RWPE2 (cell line): ENCODE data around the gene DNM1L.

ENCODE experiments used
- ATAC-seq: fragments of 200-7000 bp; cut with Tn5 transposase; 3 replicates; pipeline ENCODE4 v1.9.1; 2021; ENCODE audit warnings: low read depth
- DNase-seq: peaks from one replicate; pipeline ENCODE4 v3.0.0-alpha.2; 2020; ENCODE audit warnings: low spot score
- H3K27ac ChIP-seq: fragments of 450-650 bp; 2 replicates; pipeline ENCODE4 v1.5.1; 2017; ENCODE audit warnings: mild to moderate bottlenecking; ENCODE audit not compliant: poor library complexity, severe bottlenecking
- H3K27me3 ChIP-seq: fragments of 250-450 bp; sonication (Bioruptor Pico); 2 replicates; pipeline ENCODE4 v1.5.1; 2021; ENCODE audit warnings: mild to moderate bottlenecking, moderate library complexity; ENCODE audit not compliant: insufficient read depth, poor library complexity, severe bottlenecking
- H3K36me3 ChIP-seq: fragments of 250-450 bp; sonication (Bioruptor Pico); 2 replicates; pipeline ENCODE4 v1.5.1; 2020; ENCODE audit warnings: low read depth, mild to moderate bottlenecking, moderate library complexity
- H3K4me1 ChIP-seq: fragments of 250-450 bp; sonication (Bioruptor Pico); 2 replicates; pipeline ENCODE4 v1.5.1; 2021; ENCODE audit warnings: mild to moderate bottlenecking, moderate library complexity; ENCODE audit not compliant: insufficient read depth, poor library complexity, severe bottlenecking
- H3K4me3 ChIP-seq: fragments of 250-450 bp; sonication (Bioruptor Pico); 2 replicates; pipeline ENCODE4 v1.5.1; 2021; ENCODE audit warnings: mild to moderate bottlenecking, moderate library complexity; ENCODE audit not compliant: severe bottlenecking
- H3K9me3 ChIP-seq: fragments of 250-450 bp; sonication (Bioruptor Pico); 2 replicates; pipeline ENCODE4 v1.5.1; 2021; ENCODE audit warnings: mild to moderate bottlenecking, moderate library complexity; ENCODE audit not compliant: severe bottlenecking
- CTCF ChIP-seq: fragments of 450-650 bp; IDR thresholded peaks from one replicate; pipeline ENCODE4 v1.5.1; 2017; ENCODE audit warnings: mild to moderate bottlenecking, moderate library complexity; ENCODE audit not compliant: poor library complexity, severe bottlenecking

DNM1L gene

GRCh38 chr12:32755654-32756475, 76.8 kb downstream of the DNM1L start, which contains the start of gene YARS2:
TSS of gene YARS2 (minus strand) at chr12:32755897. CDS start at chr12:32755874, 23 bp downstream.
- peaks cover 34% of the 10 kb centered on the region for H3K36me3 ChIP-seq
- H3K4me3 ChIP-seq: peak within 1 kb of the TSS; percentile 90
- no peaks in the 10 kb centered on the region for H3K27me3 ChIP-seq
- no peaks in the 10 kb centered on the region for H3K9me3 ChIP-seq
- ATAC-seq: peak; percentile 84
- H3K4me1 ChIP-seq: peaks cover 12% of the 10 kb centered on the region
- peak within 1 kb of the TSS; percentile 93 for H3K27ac ChIP-seq
- peak; percentile 96 for DNase-seq
- TF ChIP-seq CTCF: peak; percentile 80

GRCh38 chr12:32756476-32757066, 77.5 kb downstream of the DNM1L start:
- Histone ChIP-seq H3K27ac (peak overlapping the region; percentile 93), H3K4me3 (peak overlapping the region; percentile 90)
- no peak for ATAC-seq

GRCh38 chr12:32757157-32757556, 78.1 kb downstream of the DNM1L start:
- Histone ChIP-seq H3K9me3 (no peaks in the 10 kb centered on the region), H3K27ac (no peak overlapping the region), H3K4me1 (peaks cover 12% of the 10 kb centered on the region), H3K36me3 (peaks cover 21% of the 10 kb centered on the region), H3K4me3 (no peak overlapping the region), H3K27me3 (no peaks in the 10 kb centered on the region)
- DNase-seq: no peak
- ATAC-seq: no peak
- no peak for TF ChIP-seq CTCF

More at GRCh38 chr12:32756476-32757066, 77.5 kb downstream of the DNM1L start:
- TF ChIP-seq CTCF: peak; percentile 54
- H3K9me3 ChIP-seq: no peaks in the 10 kb centered on the region
- H3K4me1 ChIP-seq: peaks cover 12% of the 10 kb centered on the region
- DNase-seq: no peak
- peaks cover 27% of the 10 kb centered on the region for H3K36me3 ChIP-seq
- H3K27me3 ChIP-seq: no peaks in the 10 kb centered on the region

- DNase-seq: no peak
- no peaks in the 10 kb centered on the region for H3K9me3 ChIP-seq
- no peaks in the 10 kb centered on the region for H3K4me1 ChIP-seq
- ATAC-seq: no peak
- H3K36me3 ChIP-seq: no peaks in the 10 kb centered on the region
- TF ChIP-seq CTCF: no peak
- H3K27ac ChIP-seq: no peak overlapping the region
- H3K4me3 ChIP-seq: no peak overlapping the region
- H3K27me3 ChIP-seq: no peaks in the 10 kb centered on the region
Measured at GRCh38 chr12:32761716-32762115, 82.6 kb downstream of the DNM1L start.
